ENCODE results near the gene CHSY1.

Gene CHSY1

DNA sequence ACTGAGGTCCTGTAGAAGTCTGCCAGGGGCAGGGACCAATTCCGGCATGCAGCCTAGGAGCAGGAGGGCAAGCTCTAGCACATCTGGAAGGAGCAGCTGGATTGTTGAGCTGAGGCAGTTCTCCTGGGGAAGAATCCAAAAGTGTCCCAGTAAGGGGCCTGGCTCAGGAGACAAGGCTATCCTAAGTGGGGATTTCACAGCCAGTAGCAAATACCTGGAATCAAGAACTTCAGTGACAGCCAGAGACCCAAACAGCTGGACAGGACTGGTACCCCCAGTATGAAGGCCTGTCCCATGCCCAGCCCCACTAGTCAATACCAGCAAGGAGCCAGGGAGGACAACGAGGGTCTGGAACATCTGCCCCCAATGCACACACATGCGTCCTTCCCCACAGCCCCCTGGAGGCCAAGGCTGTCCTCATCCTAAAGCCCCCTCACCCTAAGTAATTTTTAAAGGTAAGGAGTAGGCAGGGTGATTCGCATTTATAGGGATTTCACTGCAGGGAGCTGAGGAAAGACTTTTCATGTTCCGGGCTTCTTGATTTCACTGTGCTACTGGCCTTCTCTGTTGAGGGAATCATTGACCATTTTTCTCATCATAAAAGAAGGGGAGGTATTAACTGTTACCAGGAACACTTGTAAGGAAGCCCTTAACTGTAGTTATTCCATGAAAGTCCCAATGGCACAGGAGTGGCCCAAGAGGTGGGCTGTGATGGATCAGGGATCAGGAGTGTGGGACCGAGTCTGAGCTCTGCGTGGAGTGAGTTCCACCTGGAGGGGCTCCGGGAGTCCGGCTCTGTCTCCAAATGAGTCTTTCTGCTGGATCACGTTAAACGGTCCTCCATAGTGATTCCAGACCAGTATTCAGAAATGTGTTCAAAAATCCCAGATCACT is 2.6 kb upstream of the CHSY1 start:
- Histone ChIP-seq H3K18ac (ENCODE audit: low read length) (no peak overlapping the region), H2BK12ac (ENCODE audit: low read length) (no peak overlapping the region), H2AK5ac (ENCODE audit: low read depth, low read length) (no peak overlapping the region), H4K8ac (ENCODE audit: low read depth, low read length) (no peak overlapping the region), H3K27me3 (ENCODE audit: control insufficient read depth in 3 of 3, insufficient read depth in 3 of 3, low read depth in 1 of 3, low read length in 3 of 3) (peaks cover 0 to 2% (median 0%) of the 10 kb centered on the region in 3 experiments), H3K4me1 (ENCODE audit: control insufficient read depth in 2 of 2, insufficient read depth in 1 of 2, low read depth in 1 of 2, low read length in 2 of 2) (peaks cover 9 to 17% of the 10 kb centered on the region in 2 donors), H4K91ac (ENCODE audit: low read depth, low read length, poor library complexity) (no peak overlapping the region), H3K14ac (ENCODE audit: low read length) (no peak overlapping the region), H3K79me1 (ENCODE audit: low read depth, low read length) (peaks cover 3% of the 10 kb centered on the region), H2AFZ (ENCODE audit: low read length) (no peak overlapping the region), H3K4me3 (ENCODE audit: low read length in 2 of 2) (no peak overlapping the region), H3K27ac (replicated peaks; ENCODE audit: low read length) (no peak overlapping the region), H3K9ac (ENCODE audit: low read depth, low read length, poor library complexity) (no peak overlapping the region), H2BK120ac (ENCODE audit: low read depth, low read length) (no peak overlapping the region), H3K4ac (ENCODE audit: low read length) (no peak overlapping the region), H3K9me3 (replicated peaks in 1 of 2; ENCODE audit: control insufficient read depth in 2 of 2, insufficient read depth in 1 of 2, low read depth in 1 of 2, low read length in 2 of 2) (no peaks in the 10 kb centered on the region), H2BK15ac (ENCODE audit: low read length) (no peak overlapping the region), H3K36me3 (replicated peaks in 1 of 2; ENCODE audit: control insufficient read depth in 2 of 2, insufficient read depth in 2 of 2, low read length in 2 of 2) (peaks cover 0 to 2% of the 10 kb centered on the region in 2 donors), H2BK5ac (ENCODE audit: low read length) (no peak overlapping the region), H3K4me2 (ENCODE audit: insufficient read depth, low read length, poor library complexity, severe bottlenecking) (no peak overlapping the region), H3K23ac (ENCODE audit: low read depth, low read length, poor library complexity) (no peak overlapping the region)
- no CpG with 5 or more reads among the region's 11 CpGs for WGBS, 2 donors (ENCODE audit: extremely low coverage in 2 of 2, insufficient read length in 2 of 2, insufficient replicate concordance in 1 of 2)
- DNase-seq (ENCODE audit: low spot score): no peak

DNA sequence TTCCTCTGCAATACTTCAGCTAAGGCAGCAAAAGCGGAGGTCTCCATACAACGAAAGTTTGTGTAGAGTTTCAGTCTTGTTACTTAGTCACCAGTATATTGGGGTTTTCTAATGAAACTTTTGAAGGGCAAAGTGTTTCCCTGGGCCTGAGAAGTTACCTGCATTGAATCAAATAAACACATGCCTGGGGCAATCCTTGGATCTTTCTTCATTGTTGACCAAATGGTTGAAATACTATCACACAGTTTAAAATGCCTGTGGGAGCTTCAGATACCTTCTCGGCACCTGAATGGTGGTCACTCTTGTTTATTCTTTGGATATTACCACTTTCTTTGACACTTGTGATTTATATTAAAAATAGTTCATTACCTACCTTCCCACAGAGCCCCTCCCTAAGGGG is 988 bp upstream of the CHSY1 start:
- H3K27ac ChIP-seq (replicated peaks; ENCODE audit: low read length): no peak overlapping the region
- no peaks in the 10 kb centered on the region for H3K9me3 ChIP-seq (replicated peaks in 1 of 2; ENCODE audit: control insufficient read depth in 2 of 2, insufficient read depth in 1 of 2, low read depth in 1 of 2, low read length in 2 of 2)
- H3K79me1 ChIP-seq (ENCODE audit: low read depth, low read length): peaks cover 3% of the 10 kb centered on the region
- H3K14ac ChIP-seq (ENCODE audit: low read length): no peak overlapping the region
- no peak for DNase-seq (ENCODE audit: low spot score)
- peaks cover 9 to 10% of the 10 kb centered on the region in 2 donors for H3K4me1 ChIP-seq (ENCODE audit: control insufficient read depth in 2 of 2, insufficient read depth in 1 of 2, low read depth in 1 of 2, low read length in 2 of 2)
- no peak overlapping the region for H3K4ac ChIP-seq (ENCODE audit: low read length)
- no peak overlapping the region for H2BK5ac ChIP-seq (ENCODE audit: low read length)
- no peak overlapping the region for H4K8ac ChIP-seq (ENCODE audit: low read depth, low read length)
- H3K4me3 ChIP-seq (ENCODE audit: low read length in 2 of 2): peak overlapping the region in 1 of 2 donors; percentile 88
- no CpG with 5 or more reads among the region's 3 CpGs for WGBS, 2 donors (ENCODE audit: extremely low coverage in 2 of 2, insufficient read length in 2 of 2, insufficient replicate concordance in 1 of 2)
- H2BK120ac ChIP-seq (ENCODE audit: low read depth, low read length): no peak overlapping the region
- no peak overlapping the region for H2AK5ac ChIP-seq (ENCODE audit: low read depth, low read length)
- no peaks in the 10 kb centered on the region for H3K27me3 ChIP-seq (ENCODE audit: control insufficient read depth in 3 of 3, insufficient read depth in 3 of 3, low read depth in 1 of 3, low read length in 3 of 3)
- H3K18ac ChIP-seq (ENCODE audit: low read length): no peak overlapping the region
- H4K91ac ChIP-seq (ENCODE audit: low read depth, low read length, poor library complexity): no peak overlapping the region
- no peak overlapping the region for H3K23ac ChIP-seq (ENCODE audit: low read depth, low read length, poor library complexity)
- H2BK12ac ChIP-seq (ENCODE audit: low read length): no peak overlapping the region
- H3K36me3 ChIP-seq (replicated peaks in 1 of 2; ENCODE audit: control insufficient read depth in 2 of 2, insufficient read depth in 2 of 2, low read length in 2 of 2): peaks cover 2 to 11% of the 10 kb centered on the region in 2 donors
- peak overlapping the region; percentile 91 for H2AFZ ChIP-seq (ENCODE audit: low read length)
- no peak overlapping the region for H3K9ac ChIP-seq (ENCODE audit: low read depth, low read length, poor library complexity)
- H2BK15ac ChIP-seq (ENCODE audit: low read length): no peak overlapping the region
- no peak overlapping the region for H3K4me2 ChIP-seq (ENCODE audit: insufficient read depth, low read length, poor library complexity, severe bottlenecking)

DNA sequence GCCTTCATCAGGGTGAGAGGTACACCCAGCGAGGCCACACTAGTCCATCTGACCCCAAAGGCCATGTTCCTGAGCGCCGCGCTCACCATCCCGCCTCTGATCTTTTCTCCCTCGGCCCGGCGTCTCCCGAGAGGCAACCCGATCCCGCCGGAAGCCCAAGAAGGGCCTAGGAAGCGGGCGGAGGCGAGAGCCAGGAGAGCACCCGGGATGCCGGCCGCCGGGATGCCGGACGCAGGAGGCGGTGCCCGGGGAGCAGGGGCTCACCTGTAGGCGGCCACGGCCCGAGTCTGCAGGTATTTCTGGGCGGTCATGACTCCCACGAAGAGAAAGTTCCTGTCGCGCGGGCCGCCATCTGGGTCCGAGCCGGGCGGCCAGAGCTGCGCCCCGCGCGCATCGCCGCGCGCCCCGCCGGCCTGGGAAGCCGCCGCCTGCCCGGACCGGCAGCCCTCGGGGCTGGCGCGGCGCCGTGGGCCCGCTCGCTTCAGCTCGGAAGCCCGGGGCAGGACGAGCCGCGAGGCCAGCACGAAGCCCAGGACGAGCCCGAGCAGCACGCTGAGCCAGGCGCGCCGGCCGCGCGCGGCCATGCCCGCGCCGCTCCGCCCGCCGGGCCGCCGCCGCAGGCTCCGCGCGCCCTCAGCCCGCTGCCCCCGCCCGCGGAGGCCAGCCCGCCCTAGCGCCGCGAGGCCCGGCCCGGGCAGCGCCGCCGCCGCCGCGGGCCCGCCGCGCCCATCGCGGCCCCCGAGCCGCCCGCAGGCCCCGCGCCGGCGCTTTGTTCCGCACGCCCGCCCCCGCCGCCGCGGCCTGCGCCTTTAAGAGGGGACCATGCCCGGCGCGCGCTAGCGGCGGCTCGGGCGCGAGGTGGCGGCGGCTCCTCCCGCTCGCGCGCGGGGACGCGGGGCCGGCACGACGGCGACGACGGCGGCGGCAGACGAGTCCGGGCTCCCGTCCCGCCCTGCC is 697 bp downstream of the CHSY1 start:
- WGBS, 2 donors (ENCODE audit: extremely low coverage in 2 of 2, insufficient read length in 2 of 2, insufficient replicate concordance in 1 of 2): no CpG with 5 or more reads among the region's 150 CpGs
- peak overlapping the region; percentile 94 for H3K23ac ChIP-seq (ENCODE audit: low read depth, low read length, poor library complexity)
- no peak overlapping the region for H2AK5ac ChIP-seq (ENCODE audit: low read depth, low read length)
- H3K18ac ChIP-seq (ENCODE audit: low read length): peak overlapping the region; percentile 91
- H2BK15ac ChIP-seq (ENCODE audit: low read length): no peak overlapping the region
- H3K14ac ChIP-seq (ENCODE audit: low read length): peak overlapping the region; percentile 42
- no peak overlapping the region for H3K4ac ChIP-seq (ENCODE audit: low read length)
- H3K79me1 ChIP-seq (ENCODE audit: low read depth, low read length): peaks cover 6% of the 10 kb centered on the region
- peaks cover 9% of the 10 kb centered on the region in 2 donors for H3K4me1 ChIP-seq (ENCODE audit: control insufficient read depth in 2 of 2, insufficient read depth in 1 of 2, low read depth in 1 of 2, low read length in 2 of 2)
- no peak for DNase-seq (ENCODE audit: low spot score)
- H3K9ac ChIP-seq (ENCODE audit: low read depth, low read length, poor library complexity): peak overlapping the region; percentile 98
- peak overlapping the region; percentile 91 for H2AFZ ChIP-seq (ENCODE audit: low read length)
- H3K9me3 ChIP-seq (replicated peaks in 1 of 2; ENCODE audit: control insufficient read depth in 2 of 2, insufficient read depth in 1 of 2, low read depth in 1 of 2, low read length in 2 of 2): no peaks in the 10 kb centered on the region
- no peak overlapping the region for H4K91ac ChIP-seq (ENCODE audit: low read depth, low read length, poor library complexity)
- H3K4me2 ChIP-seq (ENCODE audit: insufficient read depth, low read length, poor library complexity, severe bottlenecking): peak overlapping the region; percentile 82
- H3K4me3 ChIP-seq (ENCODE audit: low read length in 2 of 2): peak overlapping the region; percentile 88 to 98
- H2BK5ac ChIP-seq (ENCODE audit: low read length): no peak overlapping the region
- no peak overlapping the region for H2BK120ac ChIP-seq (ENCODE audit: low read depth, low read length)
- no peak overlapping the region for H4K8ac ChIP-seq (ENCODE audit: low read depth, low read length)
- no peak overlapping the region for H3K27ac ChIP-seq (replicated peaks; ENCODE audit: low read length)
- peaks cover 2 to 27% of the 10 kb centered on the region in 2 donors for H3K36me3 ChIP-seq (replicated peaks in 1 of 2; ENCODE audit: control insufficient read depth in 2 of 2, insufficient read depth in 2 of 2, low read length in 2 of 2)
- H2BK12ac ChIP-seq (ENCODE audit: low read length): no peak overlapping the region
- no peaks in the 10 kb centered on the region for H3K27me3 ChIP-seq (ENCODE audit: control insufficient read depth in 3 of 3, insufficient read depth in 3 of 3, low read depth in 1 of 3, low read length in 3 of 3)
